Caco-2 (cell line): ENCODE measurements around the gene UST. TPM values are rescaled to one million over a fixed set of nuclear protein-coding genes. Genes with fewer than 3 reads are reported as not detected.

ENCODE experiments used
- BruUV-seq: library from RNA; stranded (reverse); fragments of 400-500 nt; replicated peaks from 2 replicates; lab custom pipeline; 2021; lab: Mats Ljungman, UMichigan
- CTCF ChIA-PET: fragments of 300-600 bp; sonication (Branson Sonifier 250); formaldehyde crosslinking; loops from one replicate; lab custom pipeline; 2022; ENCODE audit warnings: antibody characterized with exemption; lab: Charles Lee
- POLR2A ChIA-PET: fragments of 300-600 bp; sonication (Branson Sonifier 250); formaldehyde crosslinking; loops from one replicate; lab custom pipeline; 2022; ENCODE audit warnings: antibody characterized with exemption; lab: Charles Lee
- DNase-seq, 2 experiments: peaks; one replicate each; pipeline versions ENCODE4 v3.0.0 to v3.0.0-alpha.2; 2020 to 2022
- H3K27me3 ChIP-seq: replicated peaks from 2 replicates; pipeline ENCODE4 v1.6.0; 2011; ENCODE audit warnings: low read length; ENCODE audit not compliant: control insufficient read depth, insufficient read depth
- H3K36me3 ChIP-seq: 2 replicates; pipeline ENCODE4 v1.5.1; 2011; ENCODE audit warnings: low read length; ENCODE audit not compliant: control insufficient read depth, insufficient read depth
- H3K4me1 ChIP-seq: fragments of 250-450 bp; sonication (Bioruptor Pico); 2 replicates; pipeline ENCODE4 v1.5.1; 2020; ENCODE audit warnings: mild to moderate bottlenecking
- H3K4me3 ChIP-seq: 2 replicates; pipeline ENCODE4 v1.5.1; 2011; ENCODE audit warnings: low read depth, mild to moderate bottlenecking, control low read depth, low read length
- H3K9me3 ChIP-seq: fragments of 250-450 bp; sonication (Bioruptor Pico); 2 replicates; pipeline ENCODE4 v1.5.1; 2020; ENCODE audit warnings: mild to moderate bottlenecking, moderate library complexity
- H3K27ac Mint-ChIP-seq: one replicate; pipeline ENCODE4 v1.8.0; 2022; ENCODE audit warnings: mixed read lengths; ENCODE audit not compliant: unreplicated experiment
- H3K27me3 Mint-ChIP-seq: one replicate; pipeline ENCODE4 v1.8.0; 2022; ENCODE audit warnings: mixed read lengths; ENCODE audit not compliant: insufficient read depth, unreplicated experiment
- H3K36me3 Mint-ChIP-seq: one replicate; pipeline ENCODE4 v1.8.0; 2022; ENCODE audit warnings: mild to moderate bottlenecking, mixed read lengths; ENCODE audit not compliant: insufficient read depth, unreplicated experiment
- H3K4me1 Mint-ChIP-seq: one replicate; pipeline ENCODE4 v1.8.0; 2022; ENCODE audit warnings: low read depth, mixed read lengths; ENCODE audit not compliant: unreplicated experiment
- H3K4me3 Mint-ChIP-seq: one replicate; pipeline ENCODE4 v1.8.0; 2022; ENCODE audit warnings: mild to moderate bottlenecking, moderate library complexity, mixed read lengths; ENCODE audit not compliant: unreplicated experiment
- H3K9me3 Mint-ChIP-seq: one replicate; pipeline ENCODE4 v1.8.0; 2022; ENCODE audit warnings: mixed read lengths; ENCODE audit not compliant: unreplicated experiment
- CTCF ChIP-seq, 2 experiments: fragments of 200-600 bp in 1 of 2; IDR thresholded peaks; 1 replicate in 1 of 2; 2 replicates in 1 of 2; pipeline versions ENCODE4 v1.5.1 to v1.8.0; 2011 to 2022; ENCODE audit warnings: antibody characterized with exemption in 1 of 2, control low read depth in 1 of 2, inconsistent platforms in 1 of 2, low read depth in 1 of 2, low read length in 1 of 2, mild to moderate bottlenecking in 1 of 2, moderate library complexity in 1 of 2; ENCODE audit not compliant: insufficient read depth in 1 of 2, severe bottlenecking in 1 of 2, unreplicated experiment in 1 of 2
- intact Hi-C: fragments of 100-400 bp; cut with micrococcal nuclease; formaldehyde crosslinking; loops from one replicate; pipeline ENCODE4 v1.10.0; 2022; ENCODE audit not compliant: unreplicated experiment
- total RNA-seq: library from RNA; stranded (reverse); gene quantifications from 2 replicates; pipeline ENCODE4 v1.2.3, GENCODE V29; 2022

UST gene
- total RNA-seq, 1 experiment from 2014 or later: not detected

- Histone ChIP-seq H3K4me1 (peaks cover 5% of the 10 kb centered on the region; the same call in 1 of the 2 replicates), H3K9me3 (no peaks in the 10 kb centered on the region), H3K36me3 (no peaks in the 10 kb centered on the region), H3K27me3 (no peaks in the 10 kb centered on the region), H3K4me3 (no peak overlapping the region)
- CTCF ChIA-PET: no interaction called here
- POLR2A ChIA-PET: no interaction called here
- H3K4me1 Mint-ChIP-seq: peaks cover 8% of the 10 kb centered on the region
- no peak for TF ChIP-seq CTCF (IDR thresholded peaks at IDR 0.05; ENCODE audit: insufficient read depth in 1 of 2, low read depth in 1 of 2, low read length in 1 of 2, severe bottlenecking in 1 of 2, unreplicated experiment in 1 of 2)
- no peak overlapping the region for H3K27ac Mint-ChIP-seq
- no TSS peak for BruUV-seq
- H3K9me3 Mint-ChIP-seq: peaks cover 9% of the 10 kb centered on the region
- no peaks in the 10 kb centered on the region for H3K36me3 Mint-ChIP-seq
- H3K4me3 Mint-ChIP-seq: no peak overlapping the region
- no peaks in the 10 kb centered on the region for H3K27me3 Mint-ChIP-seq
- intact Hi-C loops: no loop called here
- DNase-seq: no peak
Measured at GRCh38 chr6:149107520-149107919, 360.7 kb downstream of the UST start.

GRCh38 chr6:149108038-149108748 is 361.4 kb downstream of the UST start:
- H3K27me3 ChIP-seq: no peaks in the 10 kb centered on the region
- no peak overlapping the region for H3K4me3 ChIP-seq
- H3K4me3 Mint-ChIP-seq: no peak overlapping the region
- H3K27ac Mint-ChIP-seq: no peak overlapping the region
- no TSS peak for BruUV-seq
- H3K36me3 ChIP-seq: no peaks in the 10 kb centered on the region
- peaks cover 3% of the 10 kb centered on the region for H3K4me1 Mint-ChIP-seq
- no peaks in the 10 kb centered on the region for H3K9me3 ChIP-seq
- no peak for TF ChIP-seq CTCF (IDR thresholded peaks at IDR 0.05; ENCODE audit: insufficient read depth in 1 of 2, low read depth in 1 of 2, low read length in 1 of 2, severe bottlenecking in 1 of 2, unreplicated experiment in 1 of 2)
- H3K4me1 ChIP-seq: 0 out of 2 replicates have a peak, but pooled peaks cover 1% of the 10 kb centered on the region
- intact Hi-C loops: no loop called here
- H3K27me3 Mint-ChIP-seq: no peaks in the 10 kb centered on the region
- no peak for DNase-seq
- no peaks in the 10 kb centered on the region for H3K36me3 Mint-ChIP-seq
- POLR2A ChIA-PET: no interaction called here
- peaks cover 4% of the 10 kb centered on the region for H3K9me3 Mint-ChIP-seq
- CTCF ChIA-PET: no interaction called here

- no peaks in the 10 kb centered on the region for H3K9me3 Mint-ChIP-seq
Measured at GRCh38 chr6:149108749-149109100, 361.9 kb downstream of the UST start.

More at GRCh38 chr6:149108749-149109100, 361.9 kb downstream of the UST start:
- Histone ChIP-seq H3K9me3 (no peaks in the 10 kb centered on the region), H3K27me3 (no peaks in the 10 kb centered on the region), H3K36me3 (no peaks in the 10 kb centered on the region), H3K4me3 (no peak overlapping the region), H3K4me1 (no peaks in the 10 kb centered on the region)
- Mint-ChIP-seq H3K4me1 (no peaks in the 10 kb centered on the region), H3K27ac (no peak overlapping the region), H3K27me3 (no peaks in the 10 kb centered on the region), H3K4me3 (no peak overlapping the region), H3K36me3 (no peaks in the 10 kb centered on the region)
- CTCF ChIA-PET: no interaction called here
- POLR2A ChIA-PET: no interaction called here
- intact Hi-C loops: no loop called here
- no TSS peak for BruUV-seq
- DNase-seq: no peak
- TF ChIP-seq CTCF (IDR thresholded peaks at IDR 0.05; ENCODE audit: insufficient read depth in 1 of 2, low read depth in 1 of 2, low read length in 1 of 2, severe bottlenecking in 1 of 2, unreplicated experiment in 1 of 2): no peak
